SK-N-SH treated with all-trans-retinoic acid at 6 μM for 48 hours (cell line): ENCODE measurements around the gene FGGY.

ENCODE experiments used
- CSDC2 ChIP-seq: fragments of 250-450 bp; sonication (Bioruptor Pico); IDR thresholded peaks from 2 replicates; pipeline ENCODE4 v1.5.0; 2020; ENCODE audit warnings: mild to moderate bottlenecking, moderate library complexity
- ESRRG ChIP-seq: fragments of 250-450 bp; sonication (Bioruptor Pico); IDR thresholded peaks from 2 replicates; pipeline ENCODE4 v1.6.1; 2021; ENCODE audit warnings: mild to moderate bottlenecking
- ISL1 ChIP-seq: fragments of 250-450 bp; sonication (Bioruptor Pico); IDR thresholded peaks from 2 replicates; pipeline ENCODE4 v2.1.2; 2022; ENCODE audit warnings: mild to moderate bottlenecking, moderate library complexity
- SNAI2 ChIP-seq: fragments of 250-450 bp; sonication (Bioruptor Pico); IDR thresholded peaks from 2 replicates; pipeline ENCODE4 v1.5.0; 2020; ENCODE audit warnings: mild to moderate bottlenecking, moderate library complexity
- TSHZ2 ChIP-seq: fragments of 250-450 bp; sonication (Bioruptor Pico); IDR thresholded peaks from 2 replicates; pipeline ENCODE4 v1.5.0; 2020; ENCODE audit warnings: mild to moderate bottlenecking, moderate library complexity
- TF ChIP-seq, protein P1 (sequence below): fragments of 250-450 bp; sonication (Bioruptor Pico); IDR thresholded peaks from 2 replicates; pipeline ENCODE4 v1.5.1; 2020; ENCODE audit warnings: low read depth, mild to moderate bottlenecking, moderate library complexity

- TF ChIP-seq CSDC2: no peak
- TF ChIP-seq ESRRG (CRISPR knock-in tag): no peak
- no peak for TF ChIP-seq TSHZ2 (CRISPR knock-in tag)
- TF ChIP-seq SNAI2 (CRISPR knock-in tag): no peak
- no peak for TF ChIP-seq ISL1 (CRISPR knock-in tag)
- TF ChIP-seq, protein P1, sequence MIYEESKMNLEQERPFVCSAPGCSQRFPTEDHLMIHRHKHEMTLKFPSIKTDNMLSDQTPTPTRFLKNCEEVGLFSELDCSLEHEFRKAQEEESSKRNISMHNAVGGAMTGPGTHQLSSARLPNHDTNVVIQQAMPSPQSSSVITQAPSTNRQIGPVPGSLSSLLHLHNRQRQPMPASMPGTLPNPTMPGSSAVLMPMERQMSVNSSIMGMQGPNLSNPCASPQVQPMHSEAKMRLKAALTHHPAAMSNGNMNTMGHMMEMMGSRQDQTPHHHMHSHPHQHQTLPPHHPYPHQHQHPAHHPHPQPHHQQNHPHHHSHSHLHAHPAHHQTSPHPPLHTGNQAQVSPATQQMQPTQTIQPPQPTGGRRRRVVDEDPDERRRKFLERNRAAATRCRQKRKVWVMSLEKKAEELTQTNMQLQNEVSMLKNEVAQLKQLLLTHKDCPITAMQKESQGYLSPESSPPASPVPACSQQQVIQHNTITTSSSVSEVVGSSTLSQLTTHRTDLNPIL (CRISPR knock-in tag): no peak
Observed at GRCh38 chr1:59352065-59352464, 55.2 kb downstream of the FGGY start.
